ENCODE results near the gene KHDC4. TPM values are rescaled to one million over a fixed set of nuclear protein-coding genes. Genes with fewer than 3 reads are reported as not detected.
A peak's percentile ranks its signal among the peaks of the same experiment; 100 is the strongest.

The KHDC4 gene
- total RNA-seq, 3 donors from 2014 or later (not counting 1 experiment from before 2014, with no cell fraction given) = 61.9 to 101 (median 85.9) TPM

- Mint-ChIP-seq H3K36me3 (peaks cover under 1% of the 10 kb centered on the region), H3K27me3 (ENCODE audit: low read depth in 2 of 2) (no peaks in the 10 kb centered on the region), H3K4me1 (peaks cover 8 to 25% of the 10 kb centered on the region in 2 donors), H3K4me3 (no peak overlapping the region), H3K27ac (peak overlapping the region; percentile 53 to 83), H3K9me3 (no peaks in the 10 kb centered on the region)
- Histone ChIP-seq H3K9me3 (ENCODE audit: control insufficient read depth, insufficient read depth, low read length) (no peaks in the 10 kb centered on the region), H3K4me3 (ENCODE audit: low read length) (no peak overlapping the region), H3K27ac (ENCODE audit: low read length) (no peak overlapping the region), H3K4me1 (ENCODE audit: control insufficient read depth, insufficient read depth, low read length) (peaks cover 28% of the 10 kb centered on the region), H3K36me3 (ENCODE audit: control insufficient read depth, insufficient read depth, low read length) (peaks cover 88% of the 10 kb centered on the region), H3K27me3 (ENCODE audit: control insufficient read depth, insufficient read depth, low read length) (no peaks in the 10 kb centered on the region)
- DNase-seq (no peak), ATAC-seq (no peak)
- no peak for TF ChIP-seq CTCF (IDR thresholded peaks at IDR 0.05)
- WGBS (ENCODE audit: insufficient coverage) = 84% methylated on average over 3 of the region's 3 CpGs
- intact Hi-C loops (cut with micrococcal nuclease) = no loop called here
These were observed 26.0 kb upstream of the KHDC4 start for GRCh38 chr1:155960081-155960745.

GRCh38 chr1:155957411-155957915 is 23.2 kb upstream of the KHDC4 start:
- WGBS (ENCODE audit: insufficient coverage) = 97% methylated on average over 12 of the region's 12 CpGs
- Mint-ChIP-seq H3K4me1 (peaks cover 8 to 20% of the 10 kb centered on the region in 2 donors), H3K36me3 (peaks cover 8% of the 10 kb centered on the region), H3K4me3 (no peak overlapping the region), H3K27ac (peak overlapping the region in 1 of 2 donors; percentile 43), H3K9me3 (no peaks in the 10 kb centered on the region), H3K27me3 (ENCODE audit: low read depth in 2 of 2) (no peaks in the 10 kb centered on the region)
- no peak for TF ChIP-seq CTCF (IDR thresholded peaks at IDR 0.05)
- Histone ChIP-seq H3K36me3 (ENCODE audit: control insufficient read depth, insufficient read depth, low read length) (peaks cover 91% of the 10 kb centered on the region), H3K27me3 (ENCODE audit: control insufficient read depth, insufficient read depth, low read length) (no peaks in the 10 kb centered on the region), H3K4me3 (ENCODE audit: low read length) (no peak overlapping the region), H3K4me1 (ENCODE audit: control insufficient read depth, insufficient read depth, low read length) (peaks cover 18% of the 10 kb centered on the region), H3K27ac (ENCODE audit: low read length) (no peak overlapping the region), H3K9me3 (ENCODE audit: control insufficient read depth, insufficient read depth, low read length) (no peaks in the 10 kb centered on the region)
- ATAC-seq (no peak), DNase-seq (no peak)
- intact Hi-C loops (cut with micrococcal nuclease) = no loop called here

GRCh38 chr1:155954645-155955044 is 20.4 kb upstream of the KHDC4 start:
- 100% methylated on average over 3 of the region's 3 CpGs for WGBS (ENCODE audit: insufficient coverage)
- Mint-ChIP-seq H3K4me3 (no peak overlapping the region), H3K27ac (peak overlapping the region in 1 of 2 donors; percentile 23), H3K36me3 (peaks cover 8% of the 10 kb centered on the region), H3K27me3 (ENCODE audit: low read depth in 2 of 2) (no peaks in the 10 kb centered on the region), H3K9me3 (no peaks in the 10 kb centered on the region), H3K4me1 (no peaks in the 10 kb centered on the region)
- Histone ChIP-seq H3K27ac (ENCODE audit: low read length) (no peak overlapping the region), H3K4me3 (ENCODE audit: low read length) (no peak overlapping the region), H3K4me1 (ENCODE audit: control insufficient read depth, insufficient read depth, low read length) (no peaks in the 10 kb centered on the region), H3K9me3 (ENCODE audit: control insufficient read depth, insufficient read depth, low read length) (no peaks in the 10 kb centered on the region), H3K27me3 (ENCODE audit: control insufficient read depth, insufficient read depth, low read length) (no peaks in the 10 kb centered on the region), H3K36me3 (ENCODE audit: control insufficient read depth, insufficient read depth, low read length) (peaks cover 92% of the 10 kb centered on the region)
- no peak for TF ChIP-seq CTCF (IDR thresholded peaks at IDR 0.05)
- no peak for DNase-seq
- intact Hi-C loops (cut with micrococcal nuclease) = no loop called here
- no peak for ATAC-seq

DNA sequence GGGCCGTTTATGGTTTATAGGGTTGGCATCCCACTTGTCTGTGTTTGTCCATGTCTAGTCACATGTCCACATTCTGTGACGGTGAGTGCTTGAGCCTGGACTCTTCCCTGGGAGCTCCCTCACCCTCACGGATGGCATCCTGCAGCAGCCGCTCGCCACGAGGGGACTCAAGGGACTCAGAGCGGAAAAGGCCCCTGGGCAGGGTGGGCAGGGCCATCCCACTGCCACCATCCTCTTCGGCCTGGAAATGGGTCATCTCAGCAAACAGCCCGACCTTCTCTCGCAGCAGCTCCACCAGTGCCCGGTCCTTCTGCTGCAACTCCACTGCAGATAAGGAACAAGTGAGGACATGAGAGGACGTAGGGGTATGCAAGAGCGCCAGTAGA is 18.3 kb upstream of the KHDC4 start:
- Histone ChIP-seq H3K27ac (ENCODE audit: low read length) (no peak overlapping the region), H3K36me3 (ENCODE audit: control insufficient read depth, insufficient read depth, low read length) (peaks cover 84% of the 10 kb centered on the region), H3K9me3 (ENCODE audit: control insufficient read depth, insufficient read depth, low read length) (no peaks in the 10 kb centered on the region), H3K4me1 (ENCODE audit: control insufficient read depth, insufficient read depth, low read length) (peaks cover 1% of the 10 kb centered on the region), H3K4me3 (ENCODE audit: low read length) (no peak overlapping the region), H3K27me3 (ENCODE audit: control insufficient read depth, insufficient read depth, low read length) (no peaks in the 10 kb centered on the region)
- H3K4me1 Mint-ChIP-seq = no peaks in the 10 kb centered on the region
- no peak for TF ChIP-seq CTCF (IDR thresholded peaks at IDR 0.05)
- H3K9me3 Mint-ChIP-seq = no peaks in the 10 kb centered on the region
- DNase-seq = no peak
- H3K27ac Mint-ChIP-seq = no peak overlapping the region
- WGBS (ENCODE audit: insufficient coverage) = 97% methylated on average over 13 of the region's 13 CpGs
- ATAC-seq = no peak
- H3K27me3 Mint-ChIP-seq (ENCODE audit: low read depth in 2 of 2) = no peaks in the 10 kb centered on the region
- no peak overlapping the region for H3K4me3 Mint-ChIP-seq
- intact Hi-C loops (cut with micrococcal nuclease) = no loop called here
- peaks cover 8% of the 10 kb centered on the region for H3K36me3 Mint-ChIP-seq
